Activated naive CD8-positive, alpha-beta T cell (primary cell): ENCODE measurements around the gene FOXN4.

ENCODE experiments used
- H3K27ac Mint-ChIP-seq: one replicate; pipeline ENCODE4 v1.8.0; 2021; ENCODE audit warnings: mixed read lengths
- H3K27me3 Mint-ChIP-seq: one replicate; pipeline ENCODE4 v1.8.0; 2021; ENCODE audit warnings: mixed read lengths
- H3K36me3 Mint-ChIP-seq: one replicate; pipeline ENCODE4 v1.8.0; 2021; ENCODE audit warnings: mixed read lengths
- H3K4me1 Mint-ChIP-seq: one replicate; pipeline ENCODE4 v1.8.0; 2021; ENCODE audit warnings: low read depth, mixed read lengths
- H3K4me3 Mint-ChIP-seq: one replicate; pipeline ENCODE4 v1.8.0; 2021; ENCODE audit warnings: mild to moderate bottlenecking, mixed read lengths
- H3K9me3 Mint-ChIP-seq: one replicate; pipeline ENCODE4 v1.8.0; 2021; ENCODE audit warnings: low read depth, mixed read lengths

The FOXN4 gene

GRCh38 chr12:109293106-109293505, 16.0 kb downstream of the FOXN4 start:
- no peaks in the 10 kb centered on the region for H3K4me1 Mint-ChIP-seq
- no peak overlapping the region for H3K27ac Mint-ChIP-seq
- H3K36me3 Mint-ChIP-seq, result no peaks in the 10 kb centered on the region
- no peaks in the 10 kb centered on the region for H3K9me3 Mint-ChIP-seq
- peaks cover 13% of the 10 kb centered on the region for H3K27me3 Mint-ChIP-seq
- no peak overlapping the region for H3K4me3 Mint-ChIP-seq

GRCh38 chr12:109292342-109292711, 16.8 kb downstream of the FOXN4 start:
- Mint-ChIP-seq H3K4me3 (no peak overlapping the region), H3K36me3 (no peaks in the 10 kb centered on the region), H3K27me3 (peaks cover 13% of the 10 kb centered on the region), H3K4me1 (no peaks in the 10 kb centered on the region), H3K9me3 (no peaks in the 10 kb centered on the region), H3K27ac (no peak overlapping the region)

DNA sequence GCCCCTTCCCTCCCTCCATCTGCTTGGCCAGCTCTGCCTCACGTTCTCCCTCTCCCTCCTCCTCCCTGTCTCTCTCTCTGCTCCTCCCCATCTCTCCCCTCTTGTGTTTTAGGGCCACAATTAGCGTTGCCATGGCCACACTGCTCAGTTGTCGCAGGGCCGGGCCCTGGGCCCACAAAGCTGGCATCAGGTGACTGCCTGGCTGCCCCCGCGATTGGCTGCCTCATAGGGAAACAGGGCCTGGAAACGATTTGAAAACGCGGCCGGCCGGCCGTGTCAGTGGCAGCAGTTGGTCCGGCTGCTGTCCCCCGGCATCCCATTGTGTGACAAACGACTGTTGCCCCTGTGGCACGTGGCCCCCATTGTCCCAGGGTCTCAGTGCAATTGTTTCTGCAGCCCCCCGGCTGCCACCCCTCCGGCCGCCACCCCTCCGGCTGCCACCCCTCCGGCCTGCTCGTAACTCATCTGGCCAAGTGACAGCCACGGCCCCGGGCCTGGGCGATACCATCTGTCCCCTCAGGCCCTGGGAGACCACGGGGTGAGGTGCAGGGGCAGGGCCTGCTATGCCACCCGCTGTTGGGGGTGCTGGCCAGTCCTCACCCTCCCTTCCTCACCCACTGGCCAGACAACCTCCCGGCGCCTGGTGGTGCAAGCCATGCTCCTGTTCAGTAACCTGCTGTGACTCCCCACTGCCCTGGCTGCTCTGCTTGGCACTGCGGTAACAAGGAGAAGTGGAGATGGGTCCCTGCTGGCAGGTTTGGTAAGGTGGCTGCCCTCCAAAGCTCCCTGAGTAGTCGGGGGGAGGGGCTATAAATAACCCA, 17.4 kb downstream of the FOXN4 start:
- no peak overlapping the region for H3K4me3 Mint-ChIP-seq
- no peak overlapping the region for H3K27ac Mint-ChIP-seq
- no peaks in the 10 kb centered on the region for H3K9me3 Mint-ChIP-seq
- H3K4me1 Mint-ChIP-seq, result no peaks in the 10 kb centered on the region
- H3K36me3 Mint-ChIP-seq, result no peaks in the 10 kb centered on the region
- H3K27me3 Mint-ChIP-seq, result peaks cover 13% of the 10 kb centered on the region

- Mint-ChIP-seq H3K9me3 (no peaks in the 10 kb centered on the region), H3K27me3 (peaks cover 13% of the 10 kb centered on the region), H3K4me3 (no peak overlapping the region), H3K4me1 (no peaks in the 10 kb centered on the region), H3K27ac (no peak overlapping the region), H3K36me3 (no peaks in the 10 kb centered on the region)
Measured at GRCh38 chr12:109291117-109291516, 18.0 kb downstream of the FOXN4 start.

DNA sequence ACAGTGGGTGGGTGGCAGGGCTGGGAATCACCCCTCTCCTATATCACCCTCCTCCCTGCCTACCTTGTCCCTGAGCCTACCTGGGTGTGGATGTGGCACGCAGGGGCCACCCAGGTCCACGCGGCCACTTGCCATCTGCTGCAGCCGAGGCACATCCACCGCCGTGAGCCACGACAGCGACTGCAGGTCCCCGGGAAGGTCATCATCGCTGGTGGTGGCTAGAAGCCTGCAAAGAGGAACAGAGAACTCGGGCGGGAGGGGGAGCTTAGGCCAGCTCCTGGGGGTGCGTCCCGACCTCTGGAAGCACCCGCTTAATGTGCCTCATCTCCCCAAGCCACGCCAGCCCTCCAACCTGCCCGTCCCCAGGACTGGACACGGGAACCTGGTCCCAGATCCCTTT, 19.0 kb downstream of the FOXN4 start:
- no peak overlapping the region for H3K27ac Mint-ChIP-seq
- H3K27me3 Mint-ChIP-seq, result peaks cover 11% of the 10 kb centered on the region
- no peaks in the 10 kb centered on the region for H3K9me3 Mint-ChIP-seq
- no peaks in the 10 kb centered on the region for H3K4me1 Mint-ChIP-seq
- no peaks in the 10 kb centered on the region for H3K36me3 Mint-ChIP-seq
- no peak overlapping the region for H3K4me3 Mint-ChIP-seq

DNA sequence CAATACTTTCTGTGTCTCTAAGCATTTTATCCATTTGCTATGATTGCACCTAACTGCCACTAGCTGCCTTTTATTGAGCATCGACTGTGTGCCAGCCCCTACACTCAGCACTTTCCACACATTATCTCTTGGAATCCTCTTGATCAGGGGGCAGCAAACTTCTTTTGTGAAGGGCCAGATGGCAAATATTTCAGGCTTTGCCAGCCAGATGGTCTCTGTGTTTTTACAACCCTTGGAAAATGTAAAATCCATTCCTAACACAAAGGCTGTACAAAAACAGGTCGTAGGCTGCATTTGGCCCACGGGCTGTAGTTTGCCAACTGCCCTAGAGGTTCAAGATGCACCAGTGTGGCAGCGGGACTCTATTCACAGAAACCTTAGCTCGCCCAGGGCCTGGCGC, 19.5 kb downstream of the FOXN4 start:
- Mint-ChIP-seq H3K9me3 (no peaks in the 10 kb centered on the region), H3K27ac (no peak overlapping the region), H3K27me3 (peaks cover 11% of the 10 kb centered on the region), H3K36me3 (no peaks in the 10 kb centered on the region), H3K4me1 (no peaks in the 10 kb centered on the region), H3K4me3 (no peak overlapping the region)

DNA sequence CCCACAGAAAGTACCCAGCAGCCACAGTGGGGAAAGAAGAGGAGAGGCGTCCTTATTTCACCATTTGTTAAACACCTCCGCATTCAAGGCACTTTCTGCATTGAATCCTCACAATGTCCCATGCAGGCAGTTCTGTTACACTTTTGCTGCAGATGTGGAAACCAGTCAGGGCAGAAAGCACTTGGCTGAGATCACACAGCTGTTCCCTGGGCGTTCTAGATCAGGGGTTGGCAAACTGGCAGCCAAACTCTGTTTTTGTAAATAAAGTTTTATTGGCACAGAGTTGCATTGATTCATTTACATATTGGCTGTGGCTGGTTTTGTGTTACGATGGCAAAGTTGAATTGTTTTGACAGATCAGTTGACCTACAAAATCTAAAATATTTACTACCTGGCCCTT, 20.1 kb downstream of the FOXN4 start:
- Mint-ChIP-seq H3K9me3 (no peaks in the 10 kb centered on the region), H3K27me3 (peaks cover 11% of the 10 kb centered on the region), H3K4me1 (no peaks in the 10 kb centered on the region)

DNA sequence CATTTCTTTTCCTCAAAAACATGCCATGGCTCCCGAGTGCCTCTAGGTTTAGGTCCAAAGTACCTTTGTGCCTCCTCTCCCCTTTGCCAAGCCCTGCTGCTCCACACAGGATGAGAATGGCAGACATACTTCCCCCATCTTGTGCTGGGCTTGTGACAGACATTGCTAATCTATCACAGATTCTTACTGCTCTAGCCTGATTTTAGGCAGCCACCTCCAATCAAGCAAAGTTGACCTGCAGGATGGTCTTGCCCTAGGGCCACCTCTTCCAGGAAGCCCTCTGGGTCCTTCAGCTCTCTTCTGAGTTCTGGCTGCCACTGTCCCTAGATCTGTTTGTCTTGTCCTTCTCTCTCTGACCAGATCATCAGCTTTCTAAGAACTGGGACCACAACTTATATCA, 20.5 kb downstream of the FOXN4 start:
- Mint-ChIP-seq H3K4me3 (no peak overlapping the region), H3K36me3 (no peaks in the 10 kb centered on the region), H3K27me3 (peaks cover 11% of the 10 kb centered on the region), H3K4me1 (no peaks in the 10 kb centered on the region), H3K9me3 (no peaks in the 10 kb centered on the region), H3K27ac (no peak overlapping the region)

More for the DNA sequence above, 20.1 kb downstream of the FOXN4 start:
- Mint-ChIP-seq H3K27ac (no peak overlapping the region), H3K4me3 (no peak overlapping the region), H3K36me3 (no peaks in the 10 kb centered on the region)

- no peak overlapping the region for H3K27ac Mint-ChIP-seq
- peaks cover 9% of the 10 kb centered on the region for H3K27me3 Mint-ChIP-seq
Measured at GRCh38 chr12:109287811-109288469, 21.1 kb downstream of the FOXN4 start.

DNA sequence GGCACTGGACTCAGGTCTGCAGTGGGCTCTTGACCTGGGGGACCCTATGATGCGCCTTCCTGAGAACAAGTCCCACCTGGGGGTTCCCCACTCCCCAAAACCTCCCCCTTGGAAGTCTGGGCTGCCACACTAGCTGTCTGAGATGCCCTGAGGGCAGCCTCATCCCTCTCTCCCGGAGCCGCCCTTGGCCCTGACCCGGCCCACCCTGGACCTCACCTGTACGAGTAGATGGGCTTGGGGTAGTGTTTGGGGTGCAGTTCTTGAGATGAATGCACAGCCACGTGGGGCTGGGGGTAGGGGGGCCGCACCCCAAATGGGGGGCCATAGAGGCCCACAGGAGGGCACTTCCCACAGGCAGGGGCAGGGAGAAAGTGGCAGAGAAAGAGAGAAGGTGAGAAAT, 21.9 kb downstream of the FOXN4 start:
- no peaks in the 10 kb centered on the region for H3K36me3 Mint-ChIP-seq
- H3K27me3 Mint-ChIP-seq, result peaks cover 7% of the 10 kb centered on the region
- H3K9me3 Mint-ChIP-seq, result no peaks in the 10 kb centered on the region
- no peak overlapping the region for H3K4me3 Mint-ChIP-seq
- H3K27ac Mint-ChIP-seq, result no peak overlapping the region
- no peaks in the 10 kb centered on the region for H3K4me1 Mint-ChIP-seq

More at GRCh38 chr12:109287811-109288469, 21.1 kb downstream of the FOXN4 start:
- no peak overlapping the region for H3K4me3 Mint-ChIP-seq
- no peaks in the 10 kb centered on the region for H3K9me3 Mint-ChIP-seq
- H3K4me1 Mint-ChIP-seq, result no peaks in the 10 kb centered on the region
- no peaks in the 10 kb centered on the region for H3K36me3 Mint-ChIP-seq

- H3K9me3 Mint-ChIP-seq, result no peaks in the 10 kb centered on the region
- no peak overlapping the region for H3K4me3 Mint-ChIP-seq
- H3K36me3 Mint-ChIP-seq, result no peaks in the 10 kb centered on the region
- no peak overlapping the region for H3K27ac Mint-ChIP-seq
- H3K27me3 Mint-ChIP-seq, result peaks cover 6% of the 10 kb centered on the region
- no peaks in the 10 kb centered on the region for H3K4me1 Mint-ChIP-seq
Measured at GRCh38 chr12:109286652-109287051, 22.4 kb downstream of the FOXN4 start.

GRCh38 chr12:109286252-109286651, 22.8 kb downstream of the FOXN4 start:
- H3K4me3 Mint-ChIP-seq, result no peak overlapping the region
- peaks cover 6% of the 10 kb centered on the region for H3K27me3 Mint-ChIP-seq
- H3K9me3 Mint-ChIP-seq, result no peaks in the 10 kb centered on the region
- no peaks in the 10 kb centered on the region for H3K4me1 Mint-ChIP-seq
- H3K27ac Mint-ChIP-seq, result no peak overlapping the region
- H3K36me3 Mint-ChIP-seq, result no peaks in the 10 kb centered on the region

GRCh38 chr12:109284392-109284791, 24.7 kb downstream of the FOXN4 start:
- Mint-ChIP-seq H3K9me3 (no peaks in the 10 kb centered on the region), H3K4me1 (no peaks in the 10 kb centered on the region), H3K36me3 (no peaks in the 10 kb centered on the region), H3K27me3 (peaks cover 4% of the 10 kb centered on the region), H3K4me3 (no peak overlapping the region), H3K27ac (no peak overlapping the region)

DNA sequence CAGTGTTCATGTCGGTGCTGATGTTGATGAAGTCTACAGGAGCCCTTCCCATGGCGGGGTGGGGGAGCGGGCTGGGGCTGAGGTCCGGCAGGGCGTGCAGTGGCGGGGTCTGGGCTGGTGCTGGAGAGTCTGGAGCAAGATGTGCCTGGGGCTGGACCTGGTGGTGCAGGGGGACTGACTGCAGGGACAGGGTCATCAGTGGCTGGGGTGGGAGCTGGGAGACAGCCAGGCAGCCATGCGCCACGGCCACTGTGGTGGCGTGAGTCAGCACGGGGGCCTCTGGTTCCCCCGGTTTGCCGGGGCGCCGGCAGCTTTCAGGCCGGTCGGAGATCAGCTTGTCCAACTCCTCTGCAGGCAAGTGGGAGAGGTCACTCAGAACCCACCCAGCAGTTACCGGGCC, 27.6 kb downstream of the FOXN4 start:
- H3K4me3 Mint-ChIP-seq, result no peak overlapping the region

DNA sequence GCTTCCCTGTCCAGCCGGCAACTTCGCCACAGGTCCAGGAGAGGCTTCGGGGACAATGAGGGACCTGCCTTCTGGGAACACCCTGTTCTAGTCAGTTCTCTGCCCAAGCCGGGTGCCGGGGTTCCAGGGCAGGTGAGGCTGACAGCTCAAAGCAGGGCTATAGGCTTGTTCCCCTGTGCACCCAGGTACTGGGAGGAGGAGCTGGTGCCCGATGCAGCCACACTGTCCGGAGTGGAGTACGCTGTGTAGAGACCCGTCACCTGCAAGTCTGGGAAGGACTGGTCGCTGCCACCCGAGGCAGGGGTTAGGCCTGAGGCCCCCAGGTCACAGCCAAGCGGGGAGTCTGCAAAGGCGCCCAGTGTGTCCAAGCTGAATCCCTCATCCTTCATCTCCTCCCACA, 29.6 kb downstream of the FOXN4 start:
- H3K4me3 Mint-ChIP-seq, result no peak overlapping the region
- H3K4me1 Mint-ChIP-seq, result no peaks in the 10 kb centered on the region
- no peaks in the 10 kb centered on the region for H3K36me3 Mint-ChIP-seq
- H3K27ac Mint-ChIP-seq, result no peak overlapping the region
- no peaks in the 10 kb centered on the region for H3K27me3 Mint-ChIP-seq
- no peaks in the 10 kb centered on the region for H3K9me3 Mint-ChIP-seq

More for the DNA sequence above, 27.6 kb downstream of the FOXN4 start:
- H3K9me3 Mint-ChIP-seq, result no peaks in the 10 kb centered on the region
- H3K4me1 Mint-ChIP-seq, result no peaks in the 10 kb centered on the region
- H3K36me3 Mint-ChIP-seq, result no peaks in the 10 kb centered on the region
- no peak overlapping the region for H3K27ac Mint-ChIP-seq
- no peaks in the 10 kb centered on the region for H3K27me3 Mint-ChIP-seq

DNA sequence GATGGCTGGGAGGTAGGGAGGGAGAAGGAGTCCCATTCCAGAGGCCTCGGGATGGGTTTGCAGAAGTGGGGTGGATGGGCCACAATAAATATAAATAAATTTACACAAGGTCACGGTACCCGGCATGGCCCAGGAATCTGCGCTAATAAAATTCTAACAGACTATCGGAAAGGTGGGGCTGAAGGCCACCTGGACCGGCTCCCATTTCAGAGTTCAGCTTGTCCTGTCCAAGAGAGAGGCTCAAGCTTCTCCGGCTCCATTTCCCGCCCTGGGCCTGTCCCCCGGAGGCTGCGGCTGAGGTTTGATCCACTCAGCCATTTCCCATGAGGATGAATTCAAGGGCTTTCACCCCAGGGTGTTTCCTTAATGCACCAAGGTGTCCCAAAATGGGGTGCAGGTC, 30.2 kb downstream of the FOXN4 start:
- Mint-ChIP-seq H3K9me3 (no peaks in the 10 kb centered on the region), H3K36me3 (no peaks in the 10 kb centered on the region)

More for the DNA sequence above, 30.2 kb downstream of the FOXN4 start:
- Mint-ChIP-seq H3K4me3 (no peak overlapping the region), H3K27ac (no peak overlapping the region), H3K4me1 (no peaks in the 10 kb centered on the region), H3K27me3 (no peaks in the 10 kb centered on the region)
